Hippocampal formation (tissue), 2 donors: ENCODE data around the gene MAN1A1.

ENCODE experiments used
- DNase-seq, 2 donors: peaks; one replicate each; lab custom pipeline; 2025; lab: John Stamatoyannopoulos, UW

The MAN1A1 gene

GRCh38 chr6:119325559-119326265 is 23.8 kb downstream of the MAN1A1 start:
- no peak for DNase-seq

GRCh38 chr6:119324718-119325117 is 24.8 kb downstream of the MAN1A1 start:
- no peak for DNase-seq

GRCh38 chr6:119323931-119324330 is 25.6 kb downstream of the MAN1A1 start:
- no peak for DNase-seq

GRCh38 chr6:119323478-119323877 is 26.1 kb downstream of the MAN1A1 start:
- no peak for DNase-seq

GRCh38 chr6:119322715-119323350 is 26.7 kb downstream of the MAN1A1 start:
- DNase-seq, result no peak

- no peak for DNase-seq
Observed at GRCh38 chr6:119322034-119322433, 27.5 kb downstream of the MAN1A1 start.

- no peak for DNase-seq
Observed at GRCh38 chr6:119319694-119320093, 29.9 kb downstream of the MAN1A1 start.

- no peak for DNase-seq
Observed at GRCh38 chr6:119318730-119319129, 30.8 kb downstream of the MAN1A1 start.

- no peak for DNase-seq
Observed at GRCh38 chr6:119318176-119318575, 31.4 kb downstream of the MAN1A1 start.

GRCh38 chr6:119317007-119317406 is 32.6 kb downstream of the MAN1A1 start:
- no peak for DNase-seq

- no peak for DNase-seq
Observed at GRCh38 chr6:119314885-119315272, 34.7 kb downstream of the MAN1A1 start.

- DNase-seq, result no peak
Observed at GRCh38 chr6:119313937-119314884, 35.4 kb downstream of the MAN1A1 start.

GRCh38 chr6:119312875-119313338 is 36.7 kb downstream of the MAN1A1 start:
- DNase-seq, result no peak

- no peak for DNase-seq
Observed at GRCh38 chr6:119312441-119312840, 37.1 kb downstream of the MAN1A1 start.

- DNase-seq, result no peak
Observed at GRCh38 chr6:119311514-119312142, 37.9 kb downstream of the MAN1A1 start.

GRCh38 chr6:119310486-119311036 is 39.0 kb downstream of the MAN1A1 start:
- no peak for DNase-seq

GRCh38 chr6:119308991-119309657 is 40.4 kb downstream of the MAN1A1 start:
- no peak for DNase-seq

GRCh38 chr6:119308048-119308570 is 41.5 kb downstream of the MAN1A1 start:
- DNase-seq, result no peak

GRCh38 chr6:119307056-119307455 is 42.5 kb downstream of the MAN1A1 start:
- DNase-seq, result no peak

- no peak for DNase-seq
Observed at GRCh38 chr6:119306396-119306968, 43.1 kb downstream of the MAN1A1 start.
